GM12864 (cell line): Measurements from ENCODE around the gene ERC1.
"Not testable (repeated sequence)": the region's sequence is repeated elsewhere in the genome, so short reads cannot be mapped to it uniquely, and the experiment has no call there.

ENCODE experiments used
- DNase-seq: peaks from one replicate; pipeline ENCODE4 v3.0.0-alpha.2; 2011; ENCODE audit warnings: low read depth
- H3K4me3 ChIP-seq: 2 replicates; pipeline ENCODE4 v1.5.1; 2011; ENCODE audit warnings: mild to moderate bottlenecking, low read depth, low read length, control low read depth
- CTCF ChIP-seq: IDR thresholded peaks from 2 replicates; pipeline ENCODE4 v1.5.1; 2011; ENCODE audit warnings: low read depth, mild to moderate bottlenecking, moderate library complexity, low read length, control low read depth, inconsistent platforms; ENCODE audit errors: missing control alignments

ERC1 gene

DNA sequence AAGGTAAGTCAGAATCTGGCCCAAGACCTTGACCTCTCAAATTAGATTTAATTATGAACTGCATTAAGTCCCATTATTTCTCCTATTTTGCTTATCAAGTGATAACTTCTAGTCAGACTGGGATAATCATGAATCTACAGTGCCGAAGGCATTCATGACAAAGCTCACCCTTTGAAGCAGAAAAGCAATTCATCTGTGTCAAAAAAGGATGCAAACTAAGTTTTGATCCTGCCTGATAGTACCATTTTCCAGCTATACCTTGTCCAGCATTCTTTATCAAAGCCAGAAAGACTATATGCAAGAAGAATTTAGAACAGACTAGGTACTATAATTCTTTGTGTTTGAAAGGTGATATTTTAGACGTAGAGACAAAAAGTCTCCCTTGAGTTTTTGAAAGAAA lies 335.2 kb downstream of the ERC1 start:
- DNase-seq, result no peak
- no peak overlapping the region for H3K4me3 ChIP-seq
- TF ChIP-seq CTCF, result no peak

GRCh38 chr12:1328391-1328790 lies 337.4 kb downstream of the ERC1 start:
- H3K4me3 ChIP-seq, result no peak overlapping the region
- no peak for DNase-seq
- no peak for TF ChIP-seq CTCF

GRCh38 chr12:1329784-1330476 lies 338.9 kb downstream of the ERC1 start:
- no peak for DNase-seq
- no peak overlapping the region for H3K4me3 ChIP-seq
- no peak for TF ChIP-seq CTCF

DNA sequence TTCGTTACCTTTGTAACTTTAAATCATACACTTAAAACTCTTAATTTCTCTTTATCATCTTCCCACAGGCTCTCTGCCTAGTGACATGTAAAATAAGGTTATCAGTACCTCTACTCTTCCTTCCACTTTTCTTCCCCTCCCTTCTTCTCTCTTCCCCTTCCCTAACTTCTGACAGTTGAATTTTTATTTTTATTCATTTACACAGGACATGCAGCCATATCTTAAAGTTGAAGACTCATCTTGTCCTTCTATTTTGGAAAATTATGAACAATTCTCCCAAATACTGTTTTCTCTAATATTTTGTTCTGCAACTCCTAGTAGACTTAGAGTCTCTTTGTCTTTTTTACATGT lies 339.4 kb downstream of the ERC1 start:
- no peak for TF ChIP-seq CTCF

DNA sequence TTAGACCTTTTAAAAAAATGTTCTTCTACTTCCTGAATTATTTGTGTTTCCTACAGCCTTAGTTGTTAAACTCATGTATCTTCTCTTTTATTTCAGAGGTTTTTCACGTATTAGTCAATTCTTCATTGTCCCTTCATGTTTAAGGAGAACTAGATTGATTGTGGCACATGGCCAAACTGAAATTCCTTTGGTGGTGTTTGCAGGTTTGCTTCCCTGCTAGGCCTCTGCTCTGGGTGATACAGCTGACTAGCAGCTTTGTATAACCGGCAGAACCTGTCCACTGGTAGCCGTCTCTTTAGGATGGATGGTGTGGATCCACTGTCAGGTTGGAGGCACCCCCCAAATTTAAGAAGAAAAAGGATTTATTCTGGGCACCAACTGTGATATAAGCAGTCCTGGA lies 341.3 kb downstream of the ERC1 start:
- no peak for TF ChIP-seq CTCF
- H3K4me3 ChIP-seq, result no peak overlapping the region
- DNase-seq, result no peak

More for the DNA sequence above, 339.4 kb downstream of the ERC1 start:
- DNase-seq, result no peak
- H3K4me3 ChIP-seq, result no peak overlapping the region

DNA sequence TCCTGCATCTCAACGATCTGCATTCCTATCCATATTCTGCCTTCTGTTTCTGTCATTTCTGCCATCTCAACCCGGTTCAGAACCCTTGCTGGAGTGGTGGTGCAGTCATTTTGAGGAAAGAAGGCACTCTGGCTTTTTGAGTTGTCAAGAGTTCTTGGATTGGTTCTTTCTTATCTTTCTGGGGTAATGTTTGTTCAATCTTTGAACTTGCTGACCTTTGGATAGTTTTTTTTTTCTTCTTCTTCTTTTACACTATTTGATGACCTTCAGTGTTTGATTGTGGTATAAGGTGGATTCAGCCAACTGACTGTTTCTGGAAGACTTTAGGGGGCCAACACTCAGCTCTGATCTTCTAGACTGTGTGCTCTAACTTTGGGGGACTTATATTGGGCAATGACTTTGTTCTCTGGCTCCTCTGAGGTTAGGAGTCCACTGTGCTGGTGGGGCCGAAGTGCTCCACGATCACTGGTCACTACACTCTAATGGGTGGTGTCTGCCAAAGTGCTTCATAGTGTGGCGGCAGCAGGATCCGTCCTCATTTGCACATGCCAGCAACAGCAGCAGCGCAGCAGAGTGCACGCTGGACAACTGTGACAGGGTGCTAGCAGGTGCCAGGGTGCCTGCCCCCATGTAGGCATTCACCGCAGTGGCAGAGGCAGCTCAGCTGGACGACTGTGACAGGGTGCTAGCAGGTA lies 347.6 kb downstream of the ERC1 start:
- H3K4me3 ChIP-seq, result no peak overlapping the region
- no peak for TF ChIP-seq CTCF
- DNase-seq, result no peak

DNA sequence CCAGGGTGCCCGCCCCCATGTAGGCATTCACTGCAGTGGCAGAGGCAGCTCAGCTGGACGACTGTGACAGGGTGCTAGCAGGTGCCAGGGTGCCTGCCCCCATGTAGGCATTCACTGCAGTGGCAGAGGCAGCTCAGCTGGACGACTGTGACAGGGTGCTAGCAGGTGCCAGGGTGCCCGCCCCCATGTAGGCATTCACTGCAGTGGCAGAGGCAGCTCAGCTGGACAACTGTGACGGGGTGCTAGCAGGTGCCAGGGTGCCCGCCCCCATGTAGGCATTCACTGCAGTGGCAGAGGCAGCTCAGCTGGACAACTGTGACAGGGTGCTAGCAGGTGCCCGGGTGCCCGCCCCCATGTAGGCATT lies 348.1 kb downstream of the ERC1 start:
- DNase-seq, H3K4me3 ChIP-seq: not testable (repeated sequence)
